GM19463 (cell line): ENCODE results near the gene GALNT12.

Experiments
- ATAC-seq: cut with Tn5 transposase; IDR thresholded peaks from one replicate; pipeline ENCODE4 v1.9.1; 2021; ENCODE audit warnings: mild to moderate bottlenecking, moderate library complexity; ENCODE audit not compliant: unreplicated experiment

Gene GALNT12

DNA sequence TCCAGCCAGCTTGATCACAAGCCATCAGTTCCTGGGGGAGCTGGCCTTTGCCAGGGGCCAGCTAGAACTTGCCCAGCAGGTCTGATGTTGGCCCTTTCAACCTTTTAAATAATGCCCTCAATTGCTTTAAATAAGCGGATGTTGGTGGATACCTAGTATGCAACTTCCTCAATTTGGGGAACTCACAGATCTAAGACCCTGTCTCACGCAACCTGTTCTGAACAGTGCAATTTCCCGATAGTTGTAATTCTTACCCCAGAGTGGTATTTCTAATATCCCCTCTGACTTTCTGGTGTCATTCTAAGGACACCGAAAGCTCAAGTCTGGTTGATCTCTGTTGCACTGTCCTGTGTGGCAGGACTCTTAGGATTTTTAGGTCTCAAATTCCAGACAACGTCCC, 23.1 kb downstream of the GALNT12 start:
- no peak for ATAC-seq

DNA sequence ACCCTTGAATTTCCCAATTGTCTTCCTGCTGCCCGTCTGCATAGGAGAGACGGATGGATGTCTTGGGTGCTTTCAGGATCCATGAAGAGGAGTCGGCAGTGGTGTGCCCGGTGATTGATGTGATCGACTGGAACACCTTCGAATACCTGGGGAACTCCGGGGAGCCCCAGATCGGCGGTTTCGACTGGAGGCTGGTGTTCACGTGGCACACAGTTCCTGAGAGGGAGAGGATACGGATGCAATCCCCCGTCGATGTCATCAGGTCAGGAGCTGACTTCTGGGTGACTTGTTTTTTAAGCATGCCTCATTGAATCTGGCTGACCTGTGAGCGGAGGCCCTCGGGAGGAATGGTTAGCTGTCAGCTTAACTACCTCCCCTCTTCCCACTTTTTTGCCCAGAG, 24.2 kb downstream of the GALNT12 start:
- no peak for ATAC-seq

DNA sequence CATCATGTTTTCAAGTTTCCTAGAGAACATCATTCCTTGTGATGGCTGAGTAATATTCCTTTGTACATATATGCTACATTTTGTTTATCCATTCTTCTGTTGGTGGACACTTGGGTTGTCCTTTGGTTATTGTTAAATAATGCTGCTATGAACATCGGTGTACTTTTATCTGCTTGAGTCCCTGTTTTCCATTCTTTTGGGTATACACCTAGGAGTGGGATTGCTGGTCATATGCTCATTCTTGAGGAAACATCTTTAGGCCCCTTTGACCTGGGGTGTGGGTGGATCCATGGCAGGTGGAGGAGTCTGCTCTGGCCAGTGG, 25.3 kb downstream of the GALNT12 start:
- no peak for ATAC-seq

DNA sequence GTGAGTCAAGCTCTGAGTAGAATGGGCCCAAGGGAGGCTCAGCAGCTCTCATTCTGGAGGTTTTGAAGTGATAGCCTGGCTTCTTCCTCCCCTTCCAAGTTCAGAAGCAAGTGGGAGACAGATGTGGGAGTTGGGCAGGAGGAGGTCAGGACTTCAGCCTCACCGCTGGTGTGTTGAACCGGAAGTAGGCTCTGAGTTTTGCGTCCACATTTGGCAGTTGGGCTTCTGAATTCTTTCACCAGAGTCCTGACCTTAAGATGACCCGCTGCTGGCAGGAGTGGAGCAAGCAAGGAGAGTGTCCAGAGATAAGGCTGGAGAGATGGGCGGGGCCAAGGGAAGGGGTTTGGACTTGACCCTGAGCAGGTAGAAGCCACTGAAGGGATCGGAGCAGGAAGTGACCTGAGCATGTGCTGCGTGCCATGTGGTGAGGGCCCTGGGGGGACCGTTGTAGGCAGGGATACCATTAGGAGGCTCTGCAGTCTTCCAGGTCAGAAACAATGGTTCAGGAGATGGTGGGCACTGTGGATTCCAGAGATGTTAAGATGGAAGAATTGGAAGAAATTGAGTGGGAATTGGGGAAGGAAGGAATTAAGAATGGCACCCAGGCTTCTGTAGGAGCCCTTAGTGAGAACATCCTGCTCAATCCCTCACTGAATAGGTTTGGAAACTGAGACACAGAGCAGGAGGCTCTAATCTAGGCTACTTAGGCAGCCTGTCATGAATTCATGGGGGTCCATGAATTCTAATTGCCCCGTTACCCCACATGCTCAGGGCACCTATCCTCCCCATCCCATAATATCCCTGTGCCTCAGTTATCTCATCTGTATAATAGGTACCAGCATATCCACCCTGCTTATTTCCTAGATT, 25.9 kb downstream of the GALNT12 start:
- ATAC-seq: no peak

DNA sequence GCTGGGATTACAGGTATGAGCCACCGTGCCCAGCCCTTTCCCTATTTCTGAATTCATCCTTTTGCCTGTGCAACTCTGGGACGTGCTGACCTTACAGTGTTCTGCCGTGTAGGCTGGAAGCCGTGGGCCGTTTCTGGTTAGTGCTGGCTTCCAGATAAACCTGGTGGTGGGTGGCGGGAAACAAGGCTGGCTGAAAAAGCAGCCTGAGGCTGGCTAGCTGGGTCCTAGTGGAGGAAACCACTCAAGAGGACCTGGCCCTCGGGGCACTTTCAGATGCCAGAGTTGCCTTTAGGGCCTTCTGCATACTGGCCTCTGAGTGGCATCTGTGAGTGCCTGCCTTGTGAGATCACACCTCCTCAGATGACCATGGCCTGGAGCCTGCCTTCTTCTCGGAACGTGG, 26.9 kb downstream of the GALNT12 start:
- ATAC-seq: no peak

DNA sequence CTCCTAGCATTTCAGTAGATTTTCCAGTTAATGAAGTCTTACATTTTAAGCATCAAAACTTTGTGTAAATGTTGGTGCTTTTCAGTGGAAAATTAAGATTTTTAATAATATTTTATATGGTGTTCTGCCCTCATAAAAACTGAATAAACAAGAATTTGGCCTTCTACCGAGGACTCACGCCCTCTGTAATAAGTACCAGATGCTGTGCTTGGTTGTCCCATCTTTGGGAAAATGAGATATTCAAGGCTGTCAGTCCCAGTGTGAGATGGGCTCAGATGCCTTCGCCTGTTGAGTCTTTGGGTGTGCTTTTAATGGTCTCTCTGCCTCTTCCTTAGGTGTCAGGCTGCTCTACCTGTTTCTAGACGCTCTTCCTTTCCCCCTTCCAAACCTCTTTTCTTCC, 28.7 kb downstream of the GALNT12 start:
- no peak for ATAC-seq

DNA sequence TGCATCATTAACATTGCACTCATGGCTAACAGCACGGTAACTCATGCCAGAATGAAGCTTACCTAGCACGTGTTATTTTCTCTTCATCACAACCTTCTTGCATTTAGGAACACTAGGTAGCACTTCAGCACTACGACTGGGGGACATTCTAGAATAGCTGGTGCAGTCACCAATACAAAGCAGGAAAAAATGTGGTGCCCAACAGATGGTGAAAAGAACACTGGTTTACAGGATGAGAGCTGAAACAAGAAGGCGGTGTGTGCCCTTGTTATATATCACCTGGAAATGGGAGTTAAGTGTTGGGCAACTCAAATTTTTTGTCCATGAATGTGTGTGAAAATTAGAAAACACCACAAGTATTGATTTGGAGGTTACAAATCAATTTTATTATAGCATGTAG, 30.0 kb downstream of the GALNT12 start:
- ATAC-seq: no peak

DNA sequence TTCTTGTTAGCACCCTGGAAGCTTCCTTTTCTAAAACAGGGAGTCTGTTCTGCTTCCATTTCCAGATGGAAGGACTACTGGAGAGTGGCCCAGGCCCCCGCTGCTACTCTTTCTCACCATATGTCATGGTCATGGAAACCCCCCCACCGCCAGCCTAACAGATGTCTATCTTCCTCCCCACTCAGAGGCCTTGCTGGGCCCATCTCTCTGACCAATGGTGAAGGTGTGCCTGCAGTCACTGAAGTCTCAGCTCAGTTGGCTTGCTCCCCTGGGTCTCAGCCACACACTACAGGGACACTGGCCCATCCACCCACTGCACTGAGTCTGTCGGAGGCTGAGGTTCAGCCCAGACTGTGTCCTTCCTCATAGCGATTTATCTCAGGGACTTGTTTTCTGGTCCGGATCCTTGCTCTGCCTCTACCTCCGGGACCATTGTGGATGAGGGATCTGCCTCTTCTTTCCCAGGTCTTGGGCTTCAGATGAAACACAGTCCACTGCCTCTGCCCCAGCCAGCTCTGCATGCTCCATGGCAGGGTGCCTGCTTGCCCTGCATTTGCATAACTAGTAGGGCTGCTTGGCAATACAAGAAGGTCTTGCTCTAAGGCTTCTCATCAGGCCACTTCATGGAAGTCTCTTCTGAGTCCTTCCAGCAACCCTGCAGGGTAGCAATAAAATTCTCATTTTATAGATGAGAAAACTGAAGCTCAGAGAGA, 30.8 kb downstream of the GALNT12 start:
- no peak for ATAC-seq

DNA sequence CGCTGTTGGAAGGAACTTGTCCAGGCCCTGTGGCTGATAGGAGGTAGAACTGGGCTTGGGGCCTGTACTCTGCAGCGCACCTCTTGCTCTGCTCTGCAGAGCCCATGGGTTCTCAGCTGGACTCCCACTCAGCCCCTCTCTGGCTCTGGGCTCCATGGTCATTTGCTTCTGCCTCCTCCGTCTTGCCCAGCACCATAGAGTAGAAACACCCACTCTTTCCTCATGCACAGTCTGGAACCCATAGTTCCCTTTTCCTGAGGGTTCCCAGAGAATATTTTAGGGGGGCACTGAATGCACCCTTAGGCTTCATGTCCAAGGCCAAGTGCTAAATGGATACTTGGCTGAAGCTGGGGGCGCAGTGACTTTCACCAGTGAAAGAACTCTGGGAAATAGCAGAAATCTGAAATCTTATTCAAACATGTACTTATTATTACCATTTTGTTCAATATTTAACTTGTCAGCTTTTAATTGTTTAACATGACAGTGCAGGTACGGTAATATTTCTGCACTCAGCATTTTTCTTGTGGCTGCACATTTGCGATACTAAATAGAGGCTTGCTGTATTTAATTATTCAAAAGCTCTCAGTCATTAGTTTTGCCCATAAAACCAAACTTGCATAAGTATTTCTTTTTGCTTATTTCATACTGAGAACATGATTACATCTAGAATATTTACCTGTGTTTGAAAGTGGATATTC, 31.5 kb downstream of the GALNT12 start:
- no peak for ATAC-seq

DNA sequence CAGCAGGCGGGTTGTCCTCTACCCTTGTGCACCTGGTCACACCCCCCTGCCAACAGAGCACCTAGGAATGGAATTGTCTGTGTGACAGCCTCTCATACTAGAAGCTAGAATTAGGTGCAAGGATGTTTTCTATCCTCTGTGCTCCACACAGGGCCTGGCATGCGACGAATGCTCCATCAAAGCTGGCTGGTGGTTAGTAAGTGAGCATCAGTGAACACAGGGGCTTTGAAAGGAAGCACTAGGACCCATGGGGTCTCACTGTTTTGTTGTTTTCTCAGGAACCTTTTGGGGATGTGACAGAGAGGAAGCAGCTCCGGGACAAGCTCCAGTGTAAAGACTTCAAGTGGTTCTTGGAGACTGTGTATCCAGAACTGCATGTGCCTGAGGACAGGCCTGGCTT, 32.3 kb downstream of the GALNT12 start:
- no peak for ATAC-seq

DNA sequence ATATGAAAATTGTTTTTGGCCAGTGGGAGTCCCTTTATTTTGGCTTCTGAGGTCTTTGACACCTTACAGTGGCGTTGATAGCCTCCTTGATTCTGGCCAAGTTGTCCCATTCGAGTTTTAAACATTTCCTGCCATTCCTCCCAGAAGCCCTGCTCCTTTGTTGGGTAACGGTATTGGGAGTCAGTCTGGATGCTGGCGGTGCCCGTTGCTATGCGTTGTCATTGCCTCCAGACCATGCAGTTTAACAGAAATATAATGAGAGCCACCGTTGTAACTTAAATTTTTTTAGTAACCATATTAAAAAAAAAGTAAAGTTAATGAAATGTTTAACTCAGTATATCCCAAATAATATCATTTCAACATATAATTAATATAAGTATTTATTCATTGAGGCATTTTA, 35.0 kb downstream of the GALNT12 start:
- ATAC-seq: no peak

DNA sequence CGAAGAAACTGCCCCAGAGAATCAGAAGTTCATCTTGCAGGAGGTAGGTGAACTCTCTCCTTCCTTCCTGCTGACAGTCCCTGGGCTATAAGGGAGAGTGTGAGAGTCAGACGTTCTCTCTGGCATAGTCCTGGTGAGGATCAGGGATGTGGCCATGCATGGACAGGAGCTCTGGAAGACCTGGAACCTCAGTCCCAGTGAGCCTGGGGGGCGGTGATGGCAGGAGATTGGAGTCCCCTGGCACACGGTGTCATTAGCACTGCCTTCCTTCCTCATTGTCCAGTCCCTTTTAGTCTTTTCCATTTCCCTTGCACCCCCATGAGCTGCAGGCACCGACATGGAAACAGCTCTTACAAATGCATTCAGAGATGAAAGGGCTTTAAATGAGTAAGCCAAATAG, 38.6 kb downstream of the GALNT12 start:
- ATAC-seq: no peak

DNA sequence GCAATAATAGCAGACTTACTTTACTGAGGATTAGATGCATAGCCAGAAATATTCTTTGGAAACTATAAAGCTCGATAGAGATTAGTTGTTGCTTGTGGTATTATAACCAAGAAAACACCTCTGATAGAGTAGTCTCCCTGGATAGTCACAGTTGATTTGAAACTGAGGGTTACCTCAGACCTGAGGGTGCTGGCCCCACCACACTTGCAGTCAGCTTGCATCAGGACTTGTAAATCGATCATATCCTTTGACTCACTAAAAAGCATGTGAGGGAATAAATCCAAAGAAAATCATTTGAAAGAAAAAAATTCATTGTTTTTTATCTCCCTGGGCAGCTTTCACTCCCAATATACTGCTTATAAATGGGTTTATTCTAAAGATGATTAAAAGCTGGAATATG, 39.4 kb downstream of the GALNT12 start:
- no peak for ATAC-seq

DNA sequence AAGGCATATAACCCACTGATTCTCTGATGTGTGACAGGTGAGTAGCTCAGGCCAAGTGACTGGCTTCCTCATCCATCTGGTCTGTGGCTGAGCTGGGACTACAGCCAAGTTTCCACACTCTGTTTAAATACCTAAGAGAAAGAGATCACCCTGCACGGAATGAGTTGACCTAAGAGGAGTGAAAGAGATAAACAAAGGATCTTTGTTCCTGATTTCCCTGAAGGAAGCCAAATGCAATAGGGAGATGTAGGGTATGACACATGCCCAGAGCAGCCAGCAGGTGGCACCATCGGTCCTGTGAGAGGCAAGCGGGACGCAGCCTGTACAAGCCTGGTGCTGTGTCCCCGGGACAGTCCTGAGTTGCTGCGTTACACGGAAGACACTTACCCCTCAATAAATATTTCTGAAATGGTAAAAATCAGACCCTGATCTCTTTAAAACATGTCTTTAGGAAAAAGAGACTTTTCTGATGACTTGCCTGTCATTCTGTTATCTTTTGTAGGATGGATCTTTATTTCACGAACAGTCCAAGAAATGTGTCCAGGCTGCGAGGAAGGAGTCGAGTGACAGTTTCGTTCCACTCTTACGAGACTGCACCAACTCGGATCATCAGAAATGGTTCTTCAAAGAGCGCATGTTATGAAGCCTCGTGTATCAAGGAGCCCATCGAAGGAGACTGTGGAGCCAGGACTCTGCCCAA, 41.1 kb downstream of the GALNT12 start:
- peak; percentile 94 for ATAC-seq

DNA sequence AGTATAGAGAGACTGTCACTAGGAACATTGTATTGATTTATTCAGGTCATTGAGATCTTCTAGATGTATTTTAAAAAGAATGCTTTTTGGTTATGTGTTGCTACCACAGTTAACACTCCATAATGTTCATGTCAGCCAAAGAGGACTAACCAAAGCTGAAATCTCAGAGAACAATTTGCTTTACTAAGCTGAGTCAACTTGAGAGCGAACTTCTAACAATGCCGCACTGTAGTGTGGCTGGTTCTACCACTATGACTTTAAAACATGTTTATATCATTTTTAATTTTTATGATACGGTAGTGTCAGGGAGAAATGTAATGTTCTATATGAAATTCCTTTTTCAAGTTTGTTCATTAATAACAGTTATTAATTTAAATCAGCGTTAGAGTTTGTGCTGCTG, 42.1 kb downstream of the GALNT12 start:
- ATAC-seq: no peak

DNA sequence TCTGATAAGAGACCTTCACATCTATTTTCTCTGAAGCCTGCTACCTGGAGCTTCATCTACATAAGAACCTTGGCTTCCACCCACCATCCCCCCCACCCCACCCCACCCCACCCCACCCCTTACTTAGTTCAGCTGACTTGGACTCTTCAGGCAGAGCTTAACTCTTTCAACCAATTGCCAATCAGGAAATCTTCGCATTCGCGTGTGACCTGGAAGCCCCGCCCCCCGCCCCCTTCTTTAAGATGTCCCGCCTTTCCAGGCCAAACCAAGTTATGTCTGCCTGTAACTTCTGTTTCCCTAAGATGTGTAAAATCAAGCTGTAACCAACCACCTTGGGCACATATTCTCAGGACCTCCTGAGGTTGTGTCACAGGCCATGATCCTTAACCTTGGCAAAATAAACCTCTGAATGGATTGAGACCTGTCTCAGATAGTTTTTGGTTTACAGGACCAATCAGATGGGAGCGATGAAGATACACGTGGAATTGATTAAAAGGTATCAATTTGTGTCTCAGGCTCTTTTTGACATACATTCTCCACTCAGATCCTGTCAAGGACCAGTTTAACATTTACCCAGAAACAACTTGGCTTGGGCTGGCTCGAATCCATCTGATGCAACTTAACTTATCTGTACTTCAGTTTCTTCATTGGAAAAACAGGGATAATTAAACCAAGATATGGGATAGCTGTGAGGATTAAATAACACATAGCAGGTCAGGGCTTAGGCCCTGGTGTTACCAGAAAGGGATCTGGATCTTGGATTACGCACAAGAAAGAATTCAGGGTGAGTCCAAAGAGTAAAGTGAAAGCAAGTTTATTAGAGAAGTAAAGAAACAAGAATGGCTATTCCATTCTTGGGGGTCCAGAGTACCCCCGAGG, 43.6 kb downstream of the GALNT12 start:
- ATAC-seq: no peak

DNA sequence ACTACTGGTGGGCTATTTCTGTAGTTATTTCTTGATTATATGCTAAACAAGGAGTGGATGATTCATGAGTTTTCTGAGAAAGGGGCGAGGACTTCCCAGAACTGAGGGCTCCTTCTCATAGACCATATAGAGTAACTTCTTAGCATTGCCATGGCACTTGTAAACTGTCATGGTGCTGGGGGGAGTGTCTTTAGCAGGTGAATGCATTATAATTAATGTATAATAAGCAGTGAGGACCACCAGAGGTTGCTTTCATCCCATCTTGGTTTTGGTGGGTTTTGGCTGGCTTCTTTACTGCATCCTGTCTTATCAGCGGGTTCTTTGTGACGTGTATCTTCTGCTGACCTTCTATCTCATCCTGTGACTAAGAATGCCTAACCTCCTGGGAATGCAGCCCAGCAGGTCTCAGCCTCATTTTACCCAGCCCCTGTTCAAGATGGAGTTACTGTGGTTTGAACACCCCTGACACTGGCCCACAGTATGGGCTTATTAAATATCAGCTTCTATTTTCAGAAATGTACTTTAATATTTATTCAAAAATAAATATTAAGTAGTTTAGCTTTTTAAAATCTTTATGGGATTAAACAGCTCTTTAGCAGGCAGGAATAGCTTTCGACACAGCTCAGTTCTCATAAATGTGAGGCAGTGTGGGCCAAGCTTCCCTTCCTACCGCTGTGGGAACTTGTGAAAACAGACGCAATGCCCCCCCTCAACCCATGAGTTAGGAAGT, 44.4 kb downstream of the GALNT12 start:
- ATAC-seq: no peak

DNA sequence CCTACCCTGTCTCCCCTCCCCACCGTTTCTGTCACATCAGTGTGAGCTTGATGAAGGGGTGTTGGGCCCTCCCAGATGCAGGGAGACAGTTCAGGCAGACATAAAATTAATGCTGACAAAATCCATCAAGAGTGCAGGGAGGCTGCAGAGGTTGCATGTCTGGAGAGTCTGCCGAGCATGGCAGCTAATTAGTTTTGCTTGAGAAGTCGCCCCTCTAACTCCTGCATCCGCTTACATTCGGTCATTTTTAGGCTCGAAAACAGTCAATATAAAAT, 44.9 kb downstream of the GALNT12 start:
- no peak for ATAC-seq

DNA sequence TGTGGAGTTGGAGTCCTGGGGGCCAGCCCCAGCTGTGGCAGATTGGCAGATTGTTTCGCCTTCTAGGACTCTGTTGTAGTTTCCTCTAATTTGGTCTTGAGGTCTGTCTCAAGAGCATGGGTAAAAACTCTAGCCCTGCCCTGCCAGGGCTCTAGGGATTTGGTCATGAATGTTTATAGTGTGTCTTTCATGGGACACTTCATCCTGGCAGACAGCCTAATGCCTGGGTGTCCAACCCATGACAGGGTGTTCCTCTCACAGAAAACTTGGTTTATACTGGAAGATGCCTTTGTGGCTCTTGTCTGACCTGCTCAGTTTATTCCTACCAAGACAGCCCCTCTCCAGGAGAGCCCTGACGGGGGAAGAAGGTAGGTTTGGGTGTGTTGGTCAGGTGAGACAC, 45.5 kb downstream of the GALNT12 start:
- no peak for ATAC-seq

DNA sequence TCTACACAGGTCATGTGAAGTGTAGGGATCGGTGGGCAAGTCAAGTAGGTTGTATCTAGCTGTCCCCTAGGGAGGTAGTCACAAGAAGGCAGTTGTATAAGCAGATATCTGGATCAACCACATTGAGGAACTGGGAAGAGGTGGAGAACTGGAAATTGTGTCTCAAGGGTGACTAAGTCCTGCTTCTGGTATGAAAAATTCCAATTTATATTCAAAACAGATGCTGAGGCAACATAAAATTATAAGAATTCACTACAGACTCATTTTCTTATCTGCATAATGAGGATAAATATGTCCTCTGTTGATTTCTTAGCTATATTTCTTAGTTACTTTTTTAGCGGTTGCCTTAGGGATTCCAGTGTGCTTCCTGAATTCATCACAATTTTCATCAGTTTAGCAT, 46.8 kb downstream of the GALNT12 start:
- ATAC-seq: no peak
